ENCODE data around the gene BAG3.

BAG3 gene

DNA sequence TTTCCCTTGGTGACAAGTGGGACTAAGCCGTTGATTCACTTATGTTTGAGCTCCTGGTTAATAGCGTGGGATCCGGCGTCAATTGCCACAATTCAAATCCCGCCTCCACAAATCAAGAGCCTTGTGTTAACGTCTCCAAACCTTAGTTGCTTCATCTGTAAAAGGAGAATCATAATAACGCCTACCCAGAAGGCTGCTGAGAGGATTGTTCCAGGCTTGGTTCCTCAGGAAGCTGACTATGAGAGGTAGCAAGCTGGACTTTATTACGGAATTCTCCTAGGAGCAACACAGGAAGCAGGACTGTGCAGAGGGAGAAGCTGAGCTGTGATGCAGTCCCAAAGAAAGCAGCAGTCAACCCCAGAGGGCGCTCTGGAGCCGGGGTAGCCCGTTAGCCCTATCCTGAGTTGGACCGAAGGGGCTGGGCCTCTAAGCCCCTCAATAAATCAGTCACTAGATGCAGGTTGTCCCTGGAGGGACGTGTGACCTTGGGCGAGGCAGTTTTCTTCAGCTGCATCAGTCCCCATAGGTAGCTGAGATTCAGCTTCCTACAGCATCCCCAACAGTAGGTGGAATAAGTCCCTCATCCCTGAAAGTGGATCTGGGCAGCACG is 6.9 kb upstream of the BAG3 start:
- 68% methylated on average over 15 of the region's 15 CpGs for WGBS
- peaks cover 0 to 9% of the 10 kb centered on the region in 2 experiments for H3K27me3 ChIP-seq (ENCODE audit: control insufficient read depth in 1 of 2, insufficient read depth in 1 of 2, low read length in 2 of 2)

GRCh38 chr10:119644994-119645393 is 6.2 kb upstream of the BAG3 start:
- no peak overlapping the region for H3K9ac ChIP-seq (ENCODE audit: low read length)
- WGBS = 97% methylated on average over 1 of the region's 3 CpGs

More for the DNA sequence above, 6.9 kb upstream of the BAG3 start:
- Histone ChIP-seq H3K79me1 (replicated peaks; ENCODE audit: low read length, poor library complexity, severe bottlenecking) (no peaks in the 10 kb centered on the region), H4K8ac (ENCODE audit: low read length) (no peak overlapping the region), H2BK120ac (ENCODE audit: low read depth, low read length) (no peak overlapping the region), H2BK15ac (ENCODE audit: low read depth, poor library complexity, severe bottlenecking) (no peak overlapping the region), H3K36me3 (ENCODE audit: control insufficient read depth in 1 of 2, insufficient read depth in 2 of 2, low read depth in 1 of 2, low read length in 2 of 2) (no peaks in the 10 kb centered on the region), H3K9me3 (ENCODE audit: control insufficient read depth, low read length) (peaks cover 23% of the 10 kb centered on the region), H3K4me1 (ENCODE audit: control insufficient read depth, insufficient read depth, low read depth, low read length) (no peaks in the 10 kb centered on the region), H2AFZ (ENCODE audit: low read depth, low read length) (no peak overlapping the region), H3K14ac (ENCODE audit: low read length in 2 of 2) (no peak overlapping the region), H3K27ac (ENCODE audit: low read length, poor library complexity, severe bottlenecking) (no peak overlapping the region), H3K4ac (ENCODE audit: low read depth in 1 of 2, low read length in 2 of 2) (no peak overlapping the region), H3K4me2 (ENCODE audit: low read length, poor library complexity, severe bottlenecking) (no peak overlapping the region), H3K23ac (ENCODE audit: low read length in 2 of 2) (no peak overlapping the region), H3K18ac (ENCODE audit: low read depth in 1 of 2, low read length in 2 of 2) (no peak overlapping the region), H2BK5ac (ENCODE audit: low read depth, low read length, poor library complexity, severe bottlenecking) (no peak overlapping the region), H3K9ac (ENCODE audit: low read length) (peak overlapping the region; percentile 3), H4K91ac (ENCODE audit: low read length) (no peak overlapping the region), H2BK12ac (ENCODE audit: low read length in 2 of 2) (no peak overlapping the region), H3K4me3 (ENCODE audit: insufficient read depth in 1 of 2, low read depth in 1 of 2, low read length in 2 of 2) (peak overlapping the region in 1 of 2 experiments; percentile 2), H2AK5ac (ENCODE audit: low read length, severe bottlenecking) (no peak overlapping the region)
- no peak for DNase-seq

DNA sequence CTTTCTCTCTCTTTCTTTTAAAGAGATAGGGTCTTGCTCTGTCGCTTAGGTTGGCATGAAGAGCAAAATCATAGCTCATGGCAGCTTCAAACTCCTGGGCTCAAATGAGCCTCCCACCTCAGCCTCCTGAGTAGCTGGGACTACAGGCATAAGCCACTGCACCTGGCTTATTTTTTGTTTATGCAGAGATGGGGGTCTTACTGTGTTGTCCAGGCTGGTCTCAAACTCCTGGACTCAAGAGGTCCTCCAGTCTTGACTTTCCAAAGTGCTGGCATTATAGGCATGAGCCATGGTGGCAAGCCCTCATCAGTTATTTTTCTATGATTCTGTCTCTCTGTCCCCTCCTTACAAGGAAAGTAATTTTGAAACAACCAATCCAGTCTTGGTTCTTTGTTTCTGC is 1.1 kb upstream of the BAG3 start:
- no peak for DNase-seq
- Histone ChIP-seq H3K23ac (ENCODE audit: low read length in 2 of 2) (no peak overlapping the region), H3K4me3 (ENCODE audit: insufficient read depth in 1 of 2, low read depth in 1 of 2, low read length in 2 of 2) (no peak overlapping the region), H4K8ac (ENCODE audit: low read length) (no peak overlapping the region), H2BK12ac (ENCODE audit: low read length in 2 of 2) (no peak overlapping the region), H3K9ac (ENCODE audit: low read length) (no peak overlapping the region), H2BK15ac (ENCODE audit: low read depth, poor library complexity, severe bottlenecking) (peak overlapping the region; percentile 23), H3K36me3 (ENCODE audit: control insufficient read depth in 1 of 2, insufficient read depth in 2 of 2, low read depth in 1 of 2, low read length in 2 of 2) (peaks cover 0 to 5% of the 10 kb centered on the region in 2 experiments), H3K27me3 (ENCODE audit: control insufficient read depth in 1 of 2, insufficient read depth in 1 of 2, low read length in 2 of 2) (no peaks in the 10 kb centered on the region), H3K27ac (ENCODE audit: low read length, poor library complexity, severe bottlenecking) (no peak overlapping the region), H2BK5ac (ENCODE audit: low read depth, low read length, poor library complexity, severe bottlenecking) (no peak overlapping the region), H2AFZ (ENCODE audit: low read depth, low read length) (no peak overlapping the region), H3K4ac (ENCODE audit: low read depth in 1 of 2, low read length in 2 of 2) (no peak overlapping the region), H2BK120ac (ENCODE audit: low read depth, low read length) (no peak overlapping the region), H4K91ac (ENCODE audit: low read length) (no peak overlapping the region), H3K4me1 (ENCODE audit: control insufficient read depth, insufficient read depth, low read depth, low read length) (peaks cover 8% of the 10 kb centered on the region), H3K79me1 (replicated peaks; ENCODE audit: low read length, poor library complexity, severe bottlenecking) (no peaks in the 10 kb centered on the region), H3K4me2 (ENCODE audit: low read length, poor library complexity, severe bottlenecking) (no peak overlapping the region), H3K18ac (ENCODE audit: low read depth in 1 of 2, low read length in 2 of 2) (no peak overlapping the region), H3K14ac (ENCODE audit: low read length in 2 of 2) (no peak overlapping the region), H2AK5ac (ENCODE audit: low read length, severe bottlenecking) (no peak overlapping the region), H3K9me3 (ENCODE audit: control insufficient read depth, low read length) (peaks cover 11% of the 10 kb centered on the region)
- 100% methylated on average over 1 of the region's 1 CpG for WGBS

More at GRCh38 chr10:119644994-119645393, 6.2 kb upstream of the BAG3 start:
- H3K4me1 ChIP-seq (ENCODE audit: control insufficient read depth, insufficient read depth, low read depth, low read length) = no peaks in the 10 kb centered on the region
- no peaks in the 10 kb centered on the region for H3K79me1 ChIP-seq (replicated peaks; ENCODE audit: low read length, poor library complexity, severe bottlenecking)
- no peak overlapping the region for H4K8ac ChIP-seq (ENCODE audit: low read length)
- H3K4me2 ChIP-seq (ENCODE audit: low read length, poor library complexity, severe bottlenecking) = no peak overlapping the region
- H4K91ac ChIP-seq (ENCODE audit: low read length) = no peak overlapping the region
- no peak overlapping the region for H3K4ac ChIP-seq (ENCODE audit: low read depth in 1 of 2, low read length in 2 of 2)
- H2BK120ac ChIP-seq (ENCODE audit: low read depth, low read length) = no peak overlapping the region
- no peak overlapping the region for H3K14ac ChIP-seq (ENCODE audit: low read length in 2 of 2)
- H3K27ac ChIP-seq (ENCODE audit: low read length, poor library complexity, severe bottlenecking) = no peak overlapping the region
- H3K27me3 ChIP-seq (ENCODE audit: control insufficient read depth in 1 of 2, insufficient read depth in 1 of 2, low read length in 2 of 2) = peaks cover 0 to 9% of the 10 kb centered on the region in 2 experiments
- no peak overlapping the region for H2BK12ac ChIP-seq (ENCODE audit: low read length in 2 of 2)
- H3K9me3 ChIP-seq (ENCODE audit: control insufficient read depth, low read length) = peaks cover 23% of the 10 kb centered on the region
- no peak for DNase-seq
- H2BK15ac ChIP-seq (ENCODE audit: low read depth, poor library complexity, severe bottlenecking) = no peak overlapping the region
- H3K23ac ChIP-seq (ENCODE audit: low read length in 2 of 2) = no peak overlapping the region
- H3K4me3 ChIP-seq (ENCODE audit: insufficient read depth in 1 of 2, low read depth in 1 of 2, low read length in 2 of 2) = peak overlapping the region in 1 of 2 experiments; percentile 2
- no peak overlapping the region for H2BK5ac ChIP-seq (ENCODE audit: low read depth, low read length, poor library complexity, severe bottlenecking)
- no peaks in the 10 kb centered on the region for H3K36me3 ChIP-seq (ENCODE audit: control insufficient read depth in 1 of 2, insufficient read depth in 2 of 2, low read depth in 1 of 2, low read length in 2 of 2)
- no peak overlapping the region for H3K18ac ChIP-seq (ENCODE audit: low read depth in 1 of 2, low read length in 2 of 2)
- H2AK5ac ChIP-seq (ENCODE audit: low read length, severe bottlenecking) = no peak overlapping the region
- H2AFZ ChIP-seq (ENCODE audit: low read depth, low read length) = no peak overlapping the region

DNA sequence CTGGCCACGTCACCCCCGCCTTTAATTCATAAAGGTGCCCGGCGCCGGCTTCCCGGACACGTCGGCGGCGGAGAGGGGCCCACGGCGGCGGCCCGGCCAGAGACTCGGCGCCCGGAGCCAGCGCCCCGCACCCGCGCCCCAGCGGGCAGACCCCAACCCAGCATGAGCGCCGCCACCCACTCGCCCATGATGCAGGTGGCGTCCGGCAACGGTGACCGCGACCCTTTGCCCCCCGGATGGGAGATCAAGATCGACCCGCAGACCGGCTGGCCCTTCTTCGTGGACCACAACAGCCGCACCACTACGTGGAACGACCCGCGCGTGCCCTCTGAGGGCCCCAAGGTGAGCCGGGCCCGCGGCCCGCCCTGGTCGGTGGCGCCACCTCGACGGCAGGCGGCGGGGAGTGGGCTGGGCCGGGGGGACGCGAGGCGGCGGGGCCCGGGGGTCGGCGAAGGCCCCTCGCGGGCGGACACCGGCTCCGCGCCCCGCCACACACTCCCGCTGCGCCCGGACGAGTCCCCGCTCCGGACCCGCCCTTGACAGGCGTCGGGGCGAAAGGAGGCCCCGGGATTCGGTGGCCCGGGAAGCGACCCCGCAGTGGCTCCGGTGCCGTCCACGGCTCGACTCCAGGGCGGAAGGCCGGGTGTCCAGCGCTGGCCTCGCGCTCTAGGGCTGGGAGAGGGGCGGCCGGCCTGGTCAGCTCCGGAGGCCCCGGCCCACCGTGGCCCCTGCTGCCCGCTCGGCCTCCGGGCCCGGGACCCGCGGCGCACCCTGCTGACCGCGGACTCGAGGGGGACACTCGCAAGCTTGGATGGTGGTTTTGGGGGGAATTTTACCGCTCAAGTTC is 557 bp downstream of the BAG3 start:
- Histone ChIP-seq H3K9ac (ENCODE audit: low read length) (peak overlapping the region; percentile 94), H2BK12ac (ENCODE audit: low read length in 2 of 2) (peak overlapping the region; percentile 38 to 74), H2BK5ac (ENCODE audit: low read depth, low read length, poor library complexity, severe bottlenecking) (peak overlapping the region; percentile 81), H3K23ac (ENCODE audit: low read length in 2 of 2) (peak overlapping the region; percentile 94 to 100), H2BK15ac (ENCODE audit: low read depth, poor library complexity, severe bottlenecking) (no peak overlapping the region), H2AFZ (ENCODE audit: low read depth, low read length) (no peak overlapping the region), H2BK120ac (ENCODE audit: low read depth, low read length) (peak overlapping the region; percentile 77), H4K8ac (ENCODE audit: low read length) (peak overlapping the region; percentile 76), H3K14ac (ENCODE audit: low read length in 2 of 2) (peak overlapping the region in 1 of 2 experiments; percentile 99), H2AK5ac (ENCODE audit: low read length, severe bottlenecking) (no peak overlapping the region), H3K27me3 (ENCODE audit: control insufficient read depth in 1 of 2, insufficient read depth in 1 of 2, low read length in 2 of 2) (no peaks in the 10 kb centered on the region), H3K4me3 (ENCODE audit: insufficient read depth in 1 of 2, low read depth in 1 of 2, low read length in 2 of 2) (peak overlapping the region; percentile 83 to 97), H3K18ac (ENCODE audit: low read depth in 1 of 2, low read length in 2 of 2) (peak overlapping the region; percentile 95 to 100), H3K4me2 (ENCODE audit: low read length, poor library complexity, severe bottlenecking) (peak overlapping the region; percentile 59), H3K79me1 (replicated peaks; ENCODE audit: low read length, poor library complexity, severe bottlenecking) (no peaks in the 10 kb centered on the region), H3K9me3 (ENCODE audit: control insufficient read depth, low read length) (no peaks in the 10 kb centered on the region), H3K4ac (ENCODE audit: low read depth in 1 of 2, low read length in 2 of 2) (peak overlapping the region; percentile 88 to 99), H3K4me1 (ENCODE audit: control insufficient read depth, insufficient read depth, low read depth, low read length) (peaks cover 15% of the 10 kb centered on the region), H3K36me3 (ENCODE audit: control insufficient read depth in 1 of 2, insufficient read depth in 2 of 2, low read depth in 1 of 2, low read length in 2 of 2) (peaks cover 4 to 11% of the 10 kb centered on the region in 2 experiments), H3K27ac (ENCODE audit: low read length, poor library complexity, severe bottlenecking) (peak overlapping the region; percentile 68), H4K91ac (ENCODE audit: low read length) (peak overlapping the region; percentile 57)
- no peak for DNase-seq
- WGBS = under 1% methylated on average over 84 of the region's 107 CpGs

Measured in mesenchymal stem cell (in vitro differentiated cells and primary cell).